ENCODE results near the gene DGKG. TPM values are rescaled to one million over a fixed set of nuclear protein-coding genes. Genes with fewer than 3 reads are reported as not detected.

The DGKG gene
- total and polyA plus RNA-seq, 9 of the 15 experiments (the other 6 are each of a cell fraction or from before 2014, with no cell fraction given), result 0.01 to 0.36 (median 0.15) TPM

- TF ChIP-seq POLR2H (tag; IDR thresholded peaks at IDR 0.05; ENCODE audit: low read depth) (no peak), PKNOX1 (IDR thresholded peaks at IDR 0.05) (peak; percentile 88), FOXP1 (CRISPR knock-in tag; IDR thresholded peaks at IDR 0.05) (no peak), HDAC1 (IDR thresholded peaks at IDR 0.05) (peak in 1 of 2 experiments; percentile 87; a peak in 2 of 4 replicates), ZBTB43 (CRISPR knock-in tag; IDR thresholded peaks at IDR 0.05) (no peak), TRIM25 (IDR thresholded peaks at IDR 0.05; ENCODE audit: borderline replicate concordance) (no peak), RBM34 (IDR thresholded peaks at IDR 0.05; ENCODE audit: borderline replicate concordance, insufficient read depth, low read length) (no peak), ZFP36 (IDR thresholded peaks at IDR 0.05; ENCODE audit: low read depth, low read length, partially characterized antibody) (no peak), NFIX (CRISPR knock-in tag; IDR thresholded peaks at IDR 0.05; ENCODE audit: low read depth) (no peak), ZNF444 (CRISPR knock-in tag; IDR thresholded peaks at IDR 0.05) (no peak), ILK (tag; IDR thresholded peaks at IDR 0.05; ENCODE audit: borderline replicate concordance, low read depth) (no peak), NCOA6 (IDR thresholded peaks at IDR 0.05) (no peak), RCOR1 (IDR thresholded peaks at IDR 0.05; ENCODE audit: borderline replicate concordance in 1 of 2, low read depth in 2 of 2, low read length in 2 of 2) (peak; percentile 87 to 98; a peak in 3 of 4 replicates), ZNF232 (CRISPR knock-in tag; IDR thresholded peaks at IDR 0.05) (no peak), PBX2 (CRISPR knock-in tag; IDR thresholded peaks at IDR 0.05; ENCODE audit: low read depth) (no peak; the same call in 1 of the 2 replicates), PBX2 (tag; conservative IDR thresholded peaks at IDR 0.05; ENCODE audit: low read depth) (peak; percentile 78), MTA2 (IDR thresholded peaks at IDR 0.05; ENCODE audit: low read depth) (no peak), ZNF384 (IDR thresholded peaks at IDR 0.05; ENCODE audit: low read depth, low read length) (no peak), BHLHE40 (IDR thresholded peaks at IDR 0.05; ENCODE audit: low read length) (0 out of 2 replicates have a peak, but pooled peaks have one; percentile 27), ARNT (IDR thresholded peaks at IDR 0.05) (no peak), SNAPC5 (CRISPR knock-in tag; IDR thresholded peaks at IDR 0.05) (no peak), ZNF408 (CRISPR knock-in tag; IDR thresholded peaks at IDR 0.05; ENCODE audit: low read depth) (no peak)
Observed at GRCh38 chr3:186105543-186105942, 256.5 kb downstream of the DGKG start (continued).
